Measurements from ENCODE around the gene FGF19. TPM values are rescaled to one million over a fixed set of nuclear protein-coding genes. Genes with fewer than 3 reads are reported as not detected.

FGF19 gene
- total RNA-seq: not detected

- Mint-ChIP-seq H3K36me3 (no peaks in the 10 kb centered on the region), H3K9me3 (no peaks in the 10 kb centered on the region), H3K27me3 (peaks cover 67% of the 10 kb centered on the region), H3K4me3 (no peak within 1 kb of the TSS), H3K4me1 (peaks cover 7% of the 10 kb centered on the region), H3K27ac (no peak within 1 kb of the TSS)
- DNase-seq: no peak
These were observed at the start of gene FGF19 for GRCh38 chr11:69703768-69704507. Gene FGF19 (minus strand): TSS chr11:69704022. CDS start chr11:69703876, 146 bp downstream.

DNA sequence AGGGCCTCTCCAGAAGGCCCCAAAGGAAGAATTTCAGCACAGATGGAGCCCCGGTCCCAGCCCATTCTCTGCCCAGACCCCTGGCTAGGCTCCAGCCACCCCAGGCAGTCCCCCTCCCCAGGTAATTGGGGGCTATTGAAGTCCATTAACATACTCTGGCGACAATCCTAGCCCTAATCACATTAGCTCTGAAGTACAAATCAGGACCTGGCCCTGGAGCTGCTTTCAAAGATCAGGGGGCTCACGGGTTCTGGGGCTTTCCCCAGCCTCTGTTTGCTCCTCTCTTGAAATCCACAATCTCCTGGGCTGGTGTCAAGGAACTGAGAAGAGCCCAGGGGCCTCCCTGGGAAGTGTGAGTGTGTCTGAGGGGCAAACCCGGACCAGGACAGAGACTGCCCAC lies 49.1 kb upstream of the FGF19 start:
- Mint-ChIP-seq H3K36me3 (no peaks in the 10 kb centered on the region), H3K4me1 (no peaks in the 10 kb centered on the region), H3K27ac (no peak overlapping the region), H3K27me3 (peaks cover 11% of the 10 kb centered on the region), H3K4me3 (no peak overlapping the region), H3K9me3 (peaks cover 1% of the 10 kb centered on the region)
- DNase-seq: no peak

DNA sequence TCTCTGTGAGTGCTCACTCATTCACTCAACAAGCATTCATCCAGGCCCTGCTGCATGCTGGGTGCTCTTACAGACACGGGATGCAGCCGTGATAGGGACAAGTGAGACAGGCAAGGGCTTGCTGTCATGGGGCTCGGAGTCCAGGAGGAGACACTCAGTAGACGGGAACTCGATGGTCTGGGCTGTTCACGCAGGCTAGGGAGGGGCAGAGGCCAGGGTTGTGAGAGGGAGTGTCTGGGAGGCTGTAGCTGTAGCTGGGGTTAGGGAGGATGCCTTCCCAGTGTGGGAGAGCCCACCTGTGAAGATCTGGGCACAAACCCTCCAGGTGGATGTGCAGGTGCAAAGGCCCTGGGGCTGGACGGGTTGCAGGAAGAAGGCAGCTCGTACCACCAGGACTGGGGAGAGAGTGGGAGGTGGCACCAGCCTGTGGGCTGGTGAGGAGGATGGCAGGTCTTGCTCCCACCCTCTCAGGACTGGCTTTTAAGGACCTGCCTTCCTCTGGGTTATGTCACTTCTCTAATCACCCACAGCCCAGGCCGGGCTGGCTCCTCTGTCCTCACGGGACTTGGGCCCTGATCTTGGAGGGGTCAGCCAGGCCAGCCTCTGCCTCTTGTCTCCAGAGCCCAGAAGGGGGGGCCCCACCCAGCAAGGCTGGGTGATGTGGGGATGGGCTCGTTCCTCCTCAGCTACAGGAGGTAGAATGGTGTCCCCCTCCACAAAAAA lies 47.2 kb upstream of the FGF19 start:
- no peaks in the 10 kb centered on the region for H3K4me1 Mint-ChIP-seq
- H3K4me3 Mint-ChIP-seq: no peak overlapping the region
- no peak for DNase-seq
- no peak overlapping the region for H3K27ac Mint-ChIP-seq
- H3K9me3 Mint-ChIP-seq: no peaks in the 10 kb centered on the region
- no peaks in the 10 kb centered on the region for H3K36me3 Mint-ChIP-seq
- H3K27me3 Mint-ChIP-seq: peaks cover 6% of the 10 kb centered on the region

GRCh38 chr11:69750108-69750850 lies 46.5 kb upstream of the FGF19 start:
- no peaks in the 10 kb centered on the region for H3K9me3 Mint-ChIP-seq
- no peak overlapping the region for H3K27ac Mint-ChIP-seq
- H3K4me1 Mint-ChIP-seq: no peaks in the 10 kb centered on the region
- peaks cover 8% of the 10 kb centered on the region for H3K27me3 Mint-ChIP-seq
- no peak for DNase-seq
- H3K4me3 Mint-ChIP-seq: no peak overlapping the region
- no peaks in the 10 kb centered on the region for H3K36me3 Mint-ChIP-seq

DNA sequence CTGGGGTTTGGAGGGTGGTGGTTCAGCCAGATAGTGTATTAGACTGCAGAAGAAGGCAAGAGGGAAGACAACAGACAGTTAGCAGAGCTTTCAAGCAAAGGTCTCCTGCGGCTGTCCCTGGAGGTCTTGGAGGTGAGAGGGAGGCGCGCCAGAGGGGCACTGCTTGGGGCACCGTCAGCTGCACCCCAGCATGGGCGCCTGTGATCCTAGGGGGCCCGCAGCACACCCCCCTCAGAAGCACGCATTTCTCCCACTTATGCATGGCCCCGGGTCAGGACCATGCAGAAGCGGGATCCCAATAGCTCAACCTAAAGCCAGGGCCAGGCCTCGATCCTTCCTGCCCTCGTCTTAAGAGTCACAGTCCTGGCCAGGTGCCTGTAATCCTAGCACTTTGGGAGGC lies 44.8 kb upstream of the FGF19 start:
- H3K9me3 Mint-ChIP-seq: no peaks in the 10 kb centered on the region
- H3K4me3 Mint-ChIP-seq: no peak overlapping the region
- no peak for DNase-seq
- no peaks in the 10 kb centered on the region for H3K4me1 Mint-ChIP-seq
- H3K36me3 Mint-ChIP-seq: no peaks in the 10 kb centered on the region
- peaks cover 8% of the 10 kb centered on the region for H3K27me3 Mint-ChIP-seq
- no peak overlapping the region for H3K27ac Mint-ChIP-seq

DNA sequence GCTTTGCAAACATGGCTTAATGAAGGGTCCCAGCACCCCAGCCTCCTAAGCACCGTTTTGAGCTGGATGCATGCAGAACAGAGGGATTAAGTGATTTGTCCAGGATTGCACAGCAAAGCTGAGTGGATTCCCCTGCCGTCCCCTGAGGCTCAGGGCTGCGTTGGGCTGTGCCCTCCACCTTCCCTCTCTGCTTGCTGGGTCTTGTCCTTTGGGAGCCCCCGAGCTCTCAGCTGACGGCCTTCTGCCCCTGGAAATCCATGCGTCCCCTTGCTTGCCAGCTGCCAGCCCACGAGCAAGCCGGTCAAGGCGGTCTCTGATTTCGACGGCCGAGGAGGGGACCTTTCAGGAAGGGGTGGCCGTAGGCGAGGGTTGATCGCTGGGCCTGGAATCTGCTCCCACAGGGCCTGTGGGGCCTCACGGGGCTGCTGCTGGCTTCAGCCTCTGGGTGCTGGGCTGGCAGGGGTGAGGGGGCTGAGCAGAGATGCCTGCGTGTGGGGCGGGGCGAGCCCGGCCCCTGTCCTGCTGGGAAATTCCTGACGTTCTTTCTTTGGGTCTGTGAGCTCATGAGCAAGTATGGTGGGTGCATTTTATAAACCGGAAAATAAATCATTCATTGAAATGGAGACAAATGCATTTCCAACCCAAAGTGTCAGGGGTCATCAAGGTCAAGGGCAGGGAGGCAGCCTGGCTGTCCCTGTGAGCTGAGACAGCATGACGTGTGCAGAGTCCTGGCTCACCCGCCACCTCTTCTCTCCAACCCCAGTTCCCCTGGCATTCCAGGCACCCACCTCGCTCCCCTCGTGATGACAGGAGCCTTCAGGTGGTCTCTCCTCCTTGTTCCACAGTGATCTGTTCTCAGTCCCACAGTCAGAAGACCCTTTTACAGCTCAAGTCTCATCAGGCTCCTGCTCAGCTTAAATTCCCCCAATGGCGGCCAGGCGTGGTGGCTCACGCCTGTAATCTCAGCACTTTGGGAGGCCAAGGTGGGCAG lies 43.2 kb upstream of the FGF19 start:
- Mint-ChIP-seq H3K36me3 (no peaks in the 10 kb centered on the region), H3K27ac (no peak overlapping the region), H3K4me1 (no peaks in the 10 kb centered on the region), H3K4me3 (no peak overlapping the region), H3K27me3 (peaks cover 8% of the 10 kb centered on the region), H3K9me3 (no peaks in the 10 kb centered on the region)
- DNase-seq: no peak

- Mint-ChIP-seq H3K4me1 (no peaks in the 10 kb centered on the region), H3K9me3 (no peaks in the 10 kb centered on the region), H3K4me3 (no peak overlapping the region), H3K36me3 (no peaks in the 10 kb centered on the region), H3K27me3 (peaks cover 8% of the 10 kb centered on the region), H3K27ac (no peak overlapping the region)
- no peak for DNase-seq
These were observed 42.3 kb upstream of the FGF19 start for GRCh38 chr11:69746140-69746539.

DNA sequence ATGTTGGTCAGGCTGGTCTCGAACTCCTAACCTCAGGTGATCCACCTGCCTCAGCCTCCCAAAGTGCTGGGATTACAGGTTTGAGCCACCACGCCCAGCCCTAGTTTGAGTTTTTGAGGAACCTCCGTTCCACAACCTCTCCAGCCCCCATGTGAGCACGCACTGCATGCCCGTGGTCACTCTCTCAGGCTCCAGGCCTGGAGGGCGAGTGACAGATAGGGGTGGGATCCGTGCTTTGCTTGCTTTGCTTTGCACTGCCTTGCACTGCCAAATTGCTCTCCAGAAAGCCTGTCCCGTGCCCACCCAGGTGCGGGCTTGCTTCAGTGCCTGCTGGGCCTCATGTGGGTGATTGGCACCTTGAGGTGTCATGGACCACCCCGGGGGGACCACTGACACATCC lies 41.4 kb upstream of the FGF19 start:
- H3K36me3 Mint-ChIP-seq: no peaks in the 10 kb centered on the region
- no peaks in the 10 kb centered on the region for H3K9me3 Mint-ChIP-seq
- no peak for DNase-seq
- H3K27ac Mint-ChIP-seq: no peak overlapping the region
- no peak overlapping the region for H3K4me3 Mint-ChIP-seq
- H3K27me3 Mint-ChIP-seq: peaks cover 8% of the 10 kb centered on the region
- H3K4me1 Mint-ChIP-seq: no peaks in the 10 kb centered on the region

DNA sequence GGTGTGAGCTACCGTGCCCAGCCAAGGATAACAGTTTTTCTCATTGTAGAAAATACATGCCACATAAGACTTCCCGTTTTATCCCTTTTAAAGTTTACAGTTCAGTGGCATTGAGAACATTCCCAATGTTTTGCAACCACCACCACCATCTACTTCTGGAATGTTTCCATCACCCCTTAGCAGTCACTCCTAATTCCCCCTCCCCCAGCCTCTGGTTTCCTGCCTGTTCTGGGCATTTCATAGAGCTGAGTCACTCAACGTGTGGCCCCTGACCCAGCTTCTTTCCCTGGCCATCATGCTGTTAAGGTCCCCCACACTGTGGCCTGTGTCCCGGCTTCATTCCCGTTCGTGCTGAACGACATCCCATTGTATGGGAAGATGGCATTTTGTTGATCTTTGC lies 40.6 kb upstream of the FGF19 start:
- Mint-ChIP-seq H3K27ac (no peak overlapping the region), H3K36me3 (no peaks in the 10 kb centered on the region), H3K9me3 (no peaks in the 10 kb centered on the region), H3K4me3 (no peak overlapping the region), H3K4me1 (no peaks in the 10 kb centered on the region), H3K27me3 (peaks cover 8% of the 10 kb centered on the region)
- no peak for DNase-seq

- H3K4me1 Mint-ChIP-seq: no peaks in the 10 kb centered on the region
- H3K27ac Mint-ChIP-seq: no peak overlapping the region
- H3K27me3 Mint-ChIP-seq: peaks cover 41% of the 10 kb centered on the region
- no peak overlapping the region for H3K4me3 Mint-ChIP-seq
- H3K9me3 Mint-ChIP-seq: peaks cover 18% of the 10 kb centered on the region
- no peak for DNase-seq
- H3K36me3 Mint-ChIP-seq: peaks cover 3% of the 10 kb centered on the region
These were observed 31.0 kb upstream of the FGF19 start for GRCh38 chr11:69734841-69735240.

DNA sequence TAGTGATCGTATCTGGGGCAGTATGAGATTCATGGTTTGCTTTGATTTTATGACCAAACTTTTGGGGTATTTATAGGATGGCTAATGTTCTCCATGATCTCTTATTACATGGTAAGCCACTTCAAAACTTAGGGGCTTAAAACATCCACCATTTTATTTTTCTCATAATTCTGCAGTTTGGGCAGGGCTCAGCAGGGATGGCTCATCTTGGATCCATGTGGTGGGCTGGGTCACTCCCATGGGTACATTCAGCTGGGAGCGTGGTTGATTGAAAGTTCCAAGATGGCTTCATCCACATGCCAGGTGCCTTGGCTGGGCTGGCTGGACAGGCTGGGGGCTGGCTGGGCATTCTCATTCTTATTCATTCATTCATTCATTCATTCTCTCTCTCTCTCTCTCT lies 30.5 kb upstream of the FGF19 start:
- no peaks in the 10 kb centered on the region for H3K4me1 Mint-ChIP-seq

DNA sequence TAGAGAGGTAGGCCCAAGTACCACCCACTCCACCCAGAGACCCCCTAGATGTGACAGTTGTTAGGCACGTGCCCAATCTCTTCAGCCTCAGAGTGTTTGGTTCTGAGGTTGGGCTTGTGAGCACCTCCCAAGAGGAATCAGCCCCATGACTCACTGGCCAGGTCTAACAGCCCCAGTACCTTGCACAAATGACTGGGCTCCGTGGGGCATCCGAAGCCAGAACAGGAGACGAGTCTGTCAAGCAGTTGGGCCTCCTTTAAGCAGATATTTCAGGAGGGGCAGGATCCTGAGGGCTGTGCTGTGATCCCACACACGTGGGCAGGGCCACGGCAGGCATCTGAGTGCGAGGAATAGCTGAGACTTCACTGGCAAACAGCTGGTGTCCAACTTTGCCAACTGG lies 29.1 kb upstream of the FGF19 start:
- H3K9me3 Mint-ChIP-seq: peaks cover 15% of the 10 kb centered on the region
- no peak overlapping the region for H3K27ac Mint-ChIP-seq
- no peak overlapping the region for H3K4me3 Mint-ChIP-seq
- DNase-seq: no peak
- H3K27me3 Mint-ChIP-seq: peaks cover 49% of the 10 kb centered on the region
- H3K36me3 Mint-ChIP-seq: peaks cover 3% of the 10 kb centered on the region
- H3K4me1 Mint-ChIP-seq: no peaks in the 10 kb centered on the region

More for the DNA sequence above, 30.5 kb upstream of the FGF19 start:
- Mint-ChIP-seq H3K36me3 (peaks cover 3% of the 10 kb centered on the region), H3K4me3 (no peak overlapping the region), H3K27ac (no peak overlapping the region), H3K27me3 (peaks cover 41% of the 10 kb centered on the region), H3K9me3 (peaks cover 18% of the 10 kb centered on the region)
- no peak for DNase-seq

GRCh38 chr11:69731110-69731509 lies 27.3 kb upstream of the FGF19 start:
- H3K4me3 Mint-ChIP-seq: no peak overlapping the region
- H3K27me3 Mint-ChIP-seq: peaks cover 59% of the 10 kb centered on the region
- H3K36me3 Mint-ChIP-seq: peaks cover 3% of the 10 kb centered on the region
- no peaks in the 10 kb centered on the region for H3K4me1 Mint-ChIP-seq
- DNase-seq: no peak
- peaks cover 15% of the 10 kb centered on the region for H3K9me3 Mint-ChIP-seq
- H3K27ac Mint-ChIP-seq: no peak overlapping the region

DNA sequence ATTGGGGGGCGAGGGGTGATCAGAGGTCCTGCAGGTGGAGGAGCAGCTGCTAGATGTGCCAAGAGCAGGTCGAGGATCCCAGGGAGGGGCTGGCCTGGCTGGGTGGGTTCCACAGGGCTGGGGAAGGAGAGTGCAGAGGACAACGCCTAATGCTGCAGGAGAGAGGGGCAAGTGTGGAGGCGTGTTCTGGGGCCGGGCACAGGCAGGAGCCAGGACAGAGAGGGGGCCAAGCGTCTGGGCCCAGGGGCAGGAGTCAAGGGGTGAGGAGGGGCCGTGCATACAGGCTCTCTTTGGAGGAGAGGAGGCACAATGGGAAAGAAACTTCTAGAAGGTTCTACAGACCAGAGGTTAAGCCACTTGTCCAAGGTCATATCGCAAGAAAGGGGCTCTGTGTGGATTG lies 26.7 kb upstream of the FGF19 start:
- H3K4me3 Mint-ChIP-seq: no peak overlapping the region
- H3K9me3 Mint-ChIP-seq: peaks cover 15% of the 10 kb centered on the region
- H3K27ac Mint-ChIP-seq: no peak overlapping the region
- no peak for DNase-seq
- H3K36me3 Mint-ChIP-seq: peaks cover 3% of the 10 kb centered on the region
- peaks cover 63% of the 10 kb centered on the region for H3K27me3 Mint-ChIP-seq
- no peaks in the 10 kb centered on the region for H3K4me1 Mint-ChIP-seq

All from activated naive CD8-positive, alpha-beta T cell treated with anti-CD3 and anti-CD28 coated beads for 36 hours (primary cell).